Globus pallidus (tissue), 1 donor: ENCODE measurements around the gene GBX2.

Experiments used
- DNase-seq: peaks from one replicate; pipeline ENCODE4 v3.0.0-alpha.2; 2015; ENCODE audit warnings: low spot score

Gene GBX2

GRCh38 chr2:236117861-236118269 lies 50.3 kb downstream of the GBX2 start:
- no peak for DNase-seq

GRCh38 chr2:236117401-236117800 lies 50.8 kb downstream of the GBX2 start:
- no peak for DNase-seq
